ENCODE results near the gene GRIN3A.

GRIN3A gene

DNA sequence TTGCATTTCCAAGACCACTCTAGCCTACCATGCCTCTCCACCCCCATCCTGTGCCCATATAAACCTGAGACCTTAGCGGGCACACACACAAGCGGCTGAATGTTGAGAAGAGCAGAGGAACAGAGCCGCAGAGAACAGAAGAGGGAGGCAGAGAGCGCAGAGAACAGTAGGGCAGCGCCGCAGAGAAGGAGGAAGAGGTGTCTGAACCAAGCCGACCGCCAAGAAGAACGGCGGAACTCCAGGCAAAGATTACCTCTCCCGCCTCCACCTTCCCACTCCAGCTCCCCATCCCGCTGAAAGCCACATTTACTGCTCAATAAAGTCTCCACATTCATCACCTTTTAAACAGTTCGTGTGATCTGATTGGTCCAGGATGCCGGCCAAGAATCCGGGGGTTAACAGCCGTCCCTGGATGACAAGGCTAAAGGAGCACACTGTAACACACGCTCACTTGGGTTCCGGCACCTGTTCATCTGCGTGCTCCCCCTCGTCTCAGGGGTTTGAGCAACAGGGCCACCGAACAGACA lies 33.2 kb downstream of the GRIN3A start:
- no peak for DNase-seq

DNA sequence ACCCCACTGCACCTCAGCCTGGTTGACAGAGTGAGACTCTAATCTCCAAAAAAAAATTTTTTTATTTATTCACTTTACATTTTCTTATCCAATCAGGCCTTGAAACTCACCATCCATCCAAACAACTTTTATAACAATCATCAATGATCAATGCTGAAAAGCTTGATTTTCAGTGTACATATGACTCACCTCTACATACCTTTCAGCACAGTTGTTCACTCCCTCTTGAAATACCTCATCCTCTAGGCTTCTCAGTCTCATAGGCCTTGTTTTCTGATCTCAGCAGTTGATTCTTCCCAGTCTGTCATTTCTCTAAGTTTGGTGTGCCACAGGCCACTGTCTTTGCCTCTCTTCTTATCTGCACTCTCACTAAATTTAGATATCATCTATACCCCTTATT lies 36.2 kb downstream of the GRIN3A start:
- no peak for DNase-seq

DNA sequence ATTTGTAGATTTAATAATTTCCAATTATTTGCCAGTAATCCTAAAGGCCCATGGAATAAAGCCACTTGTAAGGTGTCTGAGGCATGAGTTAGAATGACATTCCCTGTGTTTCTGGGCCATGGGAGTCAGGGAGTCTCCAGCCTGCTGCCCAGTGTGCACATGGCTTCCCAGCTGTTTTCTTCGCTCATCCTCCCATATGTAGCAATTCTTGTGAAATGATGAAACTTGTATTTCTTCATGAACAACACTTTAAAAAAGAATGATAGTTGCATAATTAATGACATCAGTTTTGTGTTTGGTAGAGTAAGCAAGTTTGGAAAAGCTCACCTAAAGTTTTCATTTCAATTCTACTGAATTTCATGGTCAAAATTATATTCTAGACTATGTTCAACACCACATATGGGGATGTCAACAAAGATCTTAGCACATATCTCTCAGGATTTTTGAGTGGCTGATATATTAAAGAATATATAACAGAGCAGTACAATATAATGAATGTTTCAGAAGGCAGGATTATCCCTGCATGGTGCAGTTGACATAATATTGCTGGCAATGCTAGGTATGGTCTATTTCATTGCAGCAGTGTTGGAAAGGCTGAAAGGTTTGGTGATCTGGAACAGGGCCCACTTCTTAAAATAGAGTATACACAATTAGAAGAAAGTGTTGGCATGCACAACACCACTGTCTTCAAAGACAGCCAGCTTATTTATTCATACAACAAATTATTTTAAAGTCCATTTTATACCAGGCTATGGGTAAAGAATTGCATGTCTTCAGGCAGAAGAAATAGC lies 44.7 kb downstream of the GRIN3A start:
- no peak for DNase-seq

DNA sequence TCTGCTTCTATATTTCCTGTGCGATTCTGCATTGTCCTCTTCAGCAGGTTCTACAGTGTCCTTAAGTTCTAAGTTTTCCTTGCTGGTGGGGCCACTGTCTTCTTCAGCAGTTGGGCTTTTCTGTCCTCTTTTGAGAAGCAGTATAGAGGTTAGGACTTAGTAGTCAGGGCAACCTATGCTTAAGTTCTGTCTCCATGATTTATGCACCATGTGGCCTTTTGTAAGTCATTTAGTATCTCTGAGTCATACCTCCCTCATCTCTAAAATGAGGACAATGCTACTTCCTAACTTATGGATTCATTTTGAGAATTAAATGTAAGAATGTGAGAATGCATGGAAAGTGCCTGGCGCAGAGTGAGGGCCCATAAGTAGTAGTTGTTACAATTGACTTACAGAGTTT lies 46.8 kb downstream of the GRIN3A start:
- no peak for DNase-seq

DNA sequence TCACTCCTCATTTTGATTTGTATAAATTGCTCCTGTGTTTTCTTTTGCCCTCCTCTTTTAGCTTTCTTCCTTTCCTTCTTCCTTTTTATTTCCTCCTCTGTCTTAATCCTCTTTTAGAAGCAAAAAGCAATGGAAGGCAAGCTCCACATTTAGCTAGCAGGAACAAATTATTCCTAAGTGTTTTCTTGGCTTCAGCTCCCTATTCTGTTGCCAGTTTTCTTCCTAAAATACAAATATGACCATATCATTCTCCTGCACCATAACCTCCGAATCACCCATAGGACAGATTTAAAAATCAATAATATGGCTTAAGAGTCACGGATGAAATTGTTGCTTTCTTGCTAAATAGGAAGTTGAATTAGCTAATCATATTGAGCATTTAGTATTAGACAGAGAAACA lies 49.4 kb downstream of the GRIN3A start:
- DNase-seq, result no peak

DNA sequence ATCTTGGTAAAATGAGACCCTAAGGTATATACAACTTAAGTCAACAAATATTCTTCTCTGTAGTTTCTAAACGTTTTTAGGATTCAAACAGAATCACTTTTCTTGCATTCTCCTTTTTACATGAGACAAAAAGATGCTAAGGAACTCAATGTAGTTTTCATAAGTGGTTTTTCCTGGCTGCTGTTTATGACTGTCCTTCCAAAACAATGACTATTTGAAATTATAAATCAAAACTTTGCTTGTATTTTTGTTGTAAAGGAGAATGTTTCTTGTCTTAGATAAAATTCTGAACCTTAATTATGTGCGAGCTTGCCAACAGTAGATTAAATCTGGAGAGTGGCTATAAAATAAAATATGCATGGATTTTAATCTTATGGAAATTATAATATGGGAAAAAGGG lies 53.8 kb downstream of the GRIN3A start:
- no peak for DNase-seq

DNA sequence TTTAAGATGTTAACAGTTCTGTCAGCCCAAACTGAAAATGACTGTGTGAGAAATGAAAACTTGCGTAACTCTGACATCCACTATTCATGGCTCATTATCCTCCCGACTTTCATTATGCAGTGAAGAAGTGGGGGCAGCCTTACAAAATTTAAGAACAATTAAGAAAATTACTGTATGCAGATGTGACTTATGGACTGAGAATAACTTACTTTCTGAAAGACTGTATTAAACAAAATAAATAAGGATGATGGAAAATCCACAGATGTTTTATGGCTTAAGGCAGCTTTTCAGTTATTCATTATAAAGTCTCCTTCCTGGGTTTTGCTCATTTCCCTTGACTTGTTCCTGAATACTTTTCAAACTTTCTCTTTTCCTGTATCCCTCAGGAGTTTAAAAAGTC lies 55.2 kb downstream of the GRIN3A start:
- no peak for DNase-seq

DNA sequence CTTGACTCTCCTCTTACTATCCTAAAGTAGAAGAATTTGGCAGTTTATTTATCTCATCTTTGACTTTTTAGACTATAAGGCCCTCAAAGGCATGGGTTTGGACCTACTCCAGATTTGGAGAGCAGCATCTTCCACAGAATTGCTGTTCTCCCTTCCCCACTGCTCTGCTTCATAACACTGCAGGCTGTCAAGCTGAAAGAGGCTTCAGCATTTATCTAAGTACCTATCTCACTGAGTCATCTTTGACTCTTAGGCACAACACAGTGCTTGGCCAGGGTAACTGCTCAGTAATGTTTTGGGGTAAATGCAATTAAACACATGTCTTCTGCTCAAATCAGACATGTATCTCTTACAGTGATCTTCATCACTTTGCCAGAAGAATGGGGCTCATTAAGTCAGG lies 60.6 kb downstream of the GRIN3A start:
- DNase-seq, result no peak

DNA sequence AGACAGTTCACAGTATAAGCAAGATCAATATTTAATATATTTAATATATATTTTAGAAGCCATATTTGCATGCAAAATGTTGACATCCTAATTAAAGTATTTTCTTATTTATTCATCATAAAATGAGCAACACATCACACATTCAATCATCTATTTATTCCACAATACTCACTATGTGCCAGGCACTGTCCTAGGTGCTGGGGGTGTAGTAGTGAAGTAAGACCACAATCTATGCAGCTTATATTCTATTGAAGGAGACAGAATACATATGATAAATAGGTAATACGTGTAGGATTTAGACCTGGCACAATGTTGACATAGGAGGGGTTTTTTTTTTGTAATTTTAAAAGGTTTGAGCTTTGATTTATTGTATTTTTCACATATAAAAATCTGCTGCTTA lies 63.1 kb downstream of the GRIN3A start:
- DNase-seq, result no peak

DNA sequence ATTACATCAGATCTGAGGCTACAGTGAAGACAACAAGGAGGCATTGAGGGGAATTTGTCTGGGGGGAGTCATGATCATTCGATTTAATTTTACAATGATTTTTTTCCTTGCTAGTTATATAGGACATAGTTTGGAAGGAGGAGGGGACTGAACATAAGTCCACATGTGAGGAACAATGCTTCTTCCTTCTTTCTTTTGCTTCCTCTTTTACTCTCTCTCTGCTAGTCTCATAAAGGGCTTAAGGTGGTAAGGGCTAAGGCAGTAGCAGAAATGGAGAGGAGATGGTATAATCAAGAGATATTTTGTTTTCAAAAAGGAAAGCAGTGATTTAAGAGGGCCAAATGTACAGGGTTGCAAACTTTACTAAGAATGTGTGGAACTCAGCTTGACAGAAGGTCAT lies 64.3 kb downstream of the GRIN3A start:
- DNase-seq, result no peak

DNA sequence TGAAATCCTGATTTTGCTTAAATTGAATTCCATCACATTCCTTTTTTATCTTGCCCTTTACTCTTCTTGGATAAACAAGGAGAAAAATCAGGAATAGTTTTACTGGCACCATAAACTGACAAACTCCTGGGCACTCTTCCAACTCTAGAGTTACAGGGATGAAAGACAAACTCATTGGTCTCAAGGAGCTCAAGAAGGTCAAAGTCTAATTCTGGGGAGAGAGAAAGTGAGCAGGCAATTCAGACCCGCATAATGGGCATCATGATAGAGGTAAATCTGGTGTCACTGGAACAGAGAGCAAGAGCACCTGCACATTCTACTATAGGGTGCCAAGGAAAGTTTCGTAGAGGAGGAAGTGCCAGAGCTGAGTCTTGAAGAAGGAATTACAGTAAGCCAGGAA lies 64.8 kb downstream of the GRIN3A start:
- no peak for DNase-seq

DNA sequence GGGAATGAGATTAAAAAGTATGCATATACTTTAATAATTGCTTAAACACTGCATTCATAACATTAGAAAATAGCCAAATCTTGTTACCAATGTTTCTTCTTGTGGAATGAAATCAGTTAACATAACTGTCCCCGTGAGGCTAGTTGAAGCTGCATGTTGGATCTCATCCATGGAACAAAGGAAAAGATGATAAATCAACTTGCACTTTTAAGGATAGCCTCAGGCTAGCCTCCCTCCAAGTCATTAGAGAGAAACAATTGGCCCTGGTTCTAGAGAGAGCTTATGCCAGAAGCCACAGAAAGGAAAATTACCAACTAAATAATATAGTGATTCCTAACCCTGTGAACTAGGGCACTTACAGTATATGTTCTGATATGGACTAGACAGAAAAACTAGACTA lies 66.9 kb downstream of the GRIN3A start:
- no peak for DNase-seq

DNA sequence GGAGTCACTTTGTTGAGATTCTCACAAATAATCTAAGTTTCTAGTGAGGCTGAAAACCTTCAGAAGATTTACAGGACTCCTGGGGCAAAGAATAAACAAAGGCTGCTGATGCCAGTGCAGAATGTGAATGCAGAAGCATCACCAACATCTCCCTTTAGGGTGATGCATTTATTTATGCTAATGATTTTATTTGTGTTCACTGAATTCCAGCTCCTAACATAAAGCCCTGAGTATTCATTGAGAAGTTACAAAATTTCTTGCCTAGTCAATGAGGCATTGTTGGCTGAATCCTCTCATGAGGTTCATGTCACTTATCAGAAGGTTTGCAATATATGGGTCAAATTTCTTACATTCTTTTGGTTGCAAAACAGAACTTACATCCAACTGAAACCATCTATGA lies 70.0 kb downstream of the GRIN3A start:
- DNase-seq, result no peak

DNA sequence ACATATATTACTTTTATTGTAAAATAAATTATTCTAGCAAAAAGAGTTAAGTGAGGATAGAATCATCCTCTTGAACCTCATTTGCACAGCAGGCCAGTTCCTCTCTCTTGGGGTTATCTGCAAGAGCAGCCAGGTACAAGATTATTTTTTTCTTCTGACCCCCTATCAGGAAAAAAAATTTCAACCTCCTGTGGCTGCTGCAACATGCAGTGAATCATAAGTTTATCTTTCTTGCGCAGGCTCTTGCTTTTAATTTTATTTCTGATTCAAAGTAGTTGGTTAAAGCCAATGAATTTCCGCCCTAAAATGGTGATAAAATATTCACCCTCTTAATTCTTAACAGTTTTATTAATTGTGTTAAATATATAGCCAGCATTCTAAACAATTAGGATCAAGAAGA lies 74.0 kb downstream of the GRIN3A start:
- DNase-seq, result no peak

DNA sequence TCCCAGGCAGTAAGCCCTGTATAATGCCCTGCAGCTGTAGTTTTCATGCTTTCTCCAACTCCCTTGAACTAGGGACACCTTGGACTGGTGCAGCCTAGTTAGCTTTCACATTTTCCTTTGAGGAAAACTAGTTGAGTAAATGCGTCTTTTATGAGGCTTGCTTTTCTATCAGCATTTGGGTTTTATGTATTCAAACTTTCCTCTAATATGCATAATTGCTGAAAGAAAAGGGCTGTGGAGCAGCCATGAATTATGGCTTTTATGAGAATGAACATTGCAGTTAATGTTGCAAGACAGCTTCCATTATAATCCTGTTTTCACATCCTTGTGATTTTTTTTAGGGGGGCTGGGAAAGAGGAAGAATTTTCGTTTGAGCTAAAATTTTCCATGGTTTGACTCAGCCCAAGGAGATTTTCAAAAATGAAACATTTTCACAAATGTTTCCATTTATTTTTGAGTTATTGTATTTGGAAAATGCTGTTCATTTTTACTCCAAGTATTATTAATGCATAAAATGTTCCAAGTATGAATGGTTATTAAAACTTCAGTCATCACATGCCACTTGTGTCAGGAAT lies 85.8 kb downstream of the GRIN3A start:
- no peak for DNase-seq

DNA sequence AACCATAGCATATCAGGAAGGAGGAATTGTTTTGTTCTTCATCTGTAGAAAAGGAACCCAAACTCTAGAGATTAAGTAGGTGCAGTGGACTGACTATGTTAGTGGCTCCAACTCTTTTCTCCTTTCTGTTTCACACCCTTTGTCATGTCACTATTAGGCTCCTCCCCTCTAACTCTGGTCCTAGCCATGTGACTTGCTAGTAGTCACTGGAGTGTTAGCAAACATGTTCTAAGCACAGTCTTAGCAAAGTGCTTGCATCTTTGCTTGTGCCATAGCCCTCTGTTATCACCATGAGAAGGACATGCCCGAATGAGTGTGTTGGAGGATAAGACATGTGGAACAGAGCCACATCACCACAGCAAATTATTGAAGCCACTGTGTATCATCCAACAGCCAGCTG lies 88.3 kb downstream of the GRIN3A start:
- DNase-seq, result no peak

DNA sequence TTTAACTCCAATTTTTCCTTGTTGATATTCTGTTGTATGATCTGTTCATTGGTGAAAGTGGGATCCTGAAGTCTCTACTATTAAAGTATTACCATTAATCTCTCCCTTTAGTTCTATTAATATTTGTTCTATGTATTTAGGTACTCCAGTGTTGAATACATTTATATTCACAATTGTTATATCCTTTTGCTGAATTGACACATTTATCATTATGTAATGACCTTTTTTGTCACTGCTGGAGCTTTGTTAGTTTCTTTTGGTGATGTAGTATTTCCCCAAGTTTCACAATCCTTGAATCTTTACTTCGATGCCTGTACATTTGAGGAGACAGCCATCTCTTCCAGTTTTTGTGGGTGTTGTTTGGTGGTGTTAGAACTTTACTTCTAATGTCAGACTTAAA lies 90.0 kb downstream of the GRIN3A start:
- DNase-seq, result no peak

DNA sequence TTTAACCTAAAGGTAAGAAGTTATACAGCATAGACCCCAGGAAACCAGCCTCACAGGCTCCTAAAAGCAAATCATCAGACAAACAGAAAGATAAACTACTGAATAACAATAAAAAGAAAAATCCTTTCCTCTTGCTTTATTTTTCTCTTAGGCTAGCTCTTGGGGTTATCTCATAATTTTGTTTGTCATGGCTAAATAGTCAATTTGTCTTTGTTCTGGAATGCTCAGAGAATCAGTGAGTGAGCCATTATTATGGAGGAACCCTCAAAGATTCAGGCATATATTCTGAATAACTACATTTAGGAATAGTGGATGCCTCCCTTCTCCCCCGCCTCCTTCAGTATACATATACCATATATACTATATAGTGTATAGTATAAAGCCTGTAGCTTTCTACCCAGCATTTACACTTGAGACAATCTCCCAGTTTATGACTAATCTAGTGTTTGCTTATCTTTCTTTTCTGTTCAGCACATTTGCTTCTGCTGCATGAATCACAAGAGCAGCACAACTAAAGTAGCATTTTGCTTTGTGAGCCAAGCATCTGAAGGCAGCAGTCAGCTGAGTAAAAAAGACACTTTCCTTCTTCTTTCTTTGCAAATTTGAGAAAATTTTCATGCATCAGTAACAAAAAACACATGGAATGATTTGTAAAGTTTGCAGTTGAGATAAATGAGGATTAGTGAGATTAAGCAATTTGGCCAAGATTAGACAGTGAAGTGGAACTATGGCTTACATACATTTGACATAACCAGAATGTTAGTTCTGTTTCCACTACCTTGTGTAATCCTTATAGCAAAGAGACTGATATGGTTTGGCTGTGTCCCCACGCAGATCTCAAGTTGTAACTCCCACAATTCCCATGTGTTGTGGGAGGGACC lies 98.4 kb downstream of the GRIN3A start:
- no peak for DNase-seq

DNA sequence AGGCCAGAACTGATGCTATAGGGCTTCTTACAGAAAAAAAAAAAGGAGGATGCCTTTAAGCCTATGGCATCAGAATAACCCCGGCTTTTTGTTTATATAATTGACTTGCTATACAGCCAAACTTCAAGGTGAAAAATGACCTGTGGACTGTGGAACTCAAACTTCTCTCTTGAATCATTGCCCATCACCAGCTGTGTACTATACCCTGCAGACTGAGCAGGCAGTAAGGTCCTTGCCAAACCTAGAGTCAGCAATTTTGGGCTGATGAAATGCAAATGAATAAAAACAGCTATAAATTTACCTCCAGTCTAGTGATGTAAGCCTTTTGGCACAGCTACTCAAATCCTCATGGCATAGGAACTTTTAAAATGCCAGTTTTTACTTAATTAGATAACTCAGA lies 99.1 kb downstream of the GRIN3A start:
- no peak for DNase-seq

DNA sequence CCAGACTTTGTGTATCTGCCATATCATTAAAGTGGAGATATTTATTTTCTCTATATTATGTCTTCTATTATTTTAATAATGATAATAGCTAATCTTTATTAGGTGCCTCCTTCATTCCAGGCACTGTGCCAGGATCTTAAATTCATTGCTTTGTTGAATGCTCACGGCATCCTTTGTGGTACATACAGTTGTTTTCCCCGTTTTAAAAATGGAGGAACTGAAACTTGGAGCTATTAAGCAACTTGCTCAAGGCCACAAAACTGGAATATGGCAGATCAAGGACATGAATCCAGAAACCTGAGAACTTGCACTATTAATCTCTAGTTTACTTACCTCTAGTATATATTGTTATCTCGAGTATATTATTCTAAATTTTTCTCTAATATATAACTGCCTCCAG lies 102.2 kb downstream of the GRIN3A start:
- no peak for DNase-seq

DNA sequence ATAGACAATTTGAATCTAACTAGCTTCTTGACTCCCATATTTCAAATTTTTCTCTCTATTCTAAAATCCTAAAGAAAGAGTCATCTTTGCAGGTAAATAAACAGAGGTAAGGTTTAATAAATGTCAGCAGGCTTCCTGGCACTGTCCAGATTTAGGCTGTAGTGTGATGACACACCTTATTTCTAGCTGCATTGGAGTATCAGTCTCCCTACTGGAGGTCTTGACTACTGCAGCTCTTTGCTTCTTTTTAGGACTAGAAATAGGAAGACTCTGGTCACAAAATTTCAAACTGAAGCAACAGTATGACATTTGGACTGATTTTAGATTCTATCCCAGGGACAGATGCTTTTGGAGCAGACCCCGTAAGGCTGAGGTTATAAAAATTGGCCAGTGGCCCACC lies 103.0 kb downstream of the GRIN3A start:
- no peak for DNase-seq

DNA sequence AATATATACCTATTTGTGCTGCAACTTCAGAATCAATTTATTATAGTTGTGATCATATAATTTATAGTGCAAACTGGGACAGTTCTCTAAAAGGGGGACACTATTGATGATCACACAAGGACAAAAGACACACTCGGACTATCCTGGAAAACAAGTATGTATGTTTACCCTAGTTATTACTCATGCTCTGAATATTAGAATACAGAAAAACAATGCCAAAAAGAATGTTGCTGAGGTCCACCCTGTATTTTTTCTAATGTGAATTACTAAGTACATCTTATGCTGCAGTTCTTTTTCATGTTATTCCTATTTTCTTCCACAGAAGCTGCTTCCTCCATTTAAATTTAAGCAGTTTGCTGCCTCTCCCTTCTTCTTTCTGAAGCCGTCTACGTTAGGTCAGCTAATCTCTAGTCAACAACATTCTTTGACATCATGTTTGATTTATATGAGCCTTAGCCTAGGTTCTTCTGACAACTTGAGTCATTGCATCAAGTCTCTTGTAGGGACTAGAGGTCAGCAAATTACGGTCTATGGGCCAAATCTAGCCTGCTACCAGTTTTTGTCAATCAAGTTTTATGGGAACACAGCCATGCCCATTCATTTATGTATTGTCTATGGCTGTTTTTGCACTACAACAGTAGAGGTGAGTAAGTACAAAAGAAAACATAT lies 103.6 kb downstream of the GRIN3A start:
- DNase-seq, result no peak

DNA sequence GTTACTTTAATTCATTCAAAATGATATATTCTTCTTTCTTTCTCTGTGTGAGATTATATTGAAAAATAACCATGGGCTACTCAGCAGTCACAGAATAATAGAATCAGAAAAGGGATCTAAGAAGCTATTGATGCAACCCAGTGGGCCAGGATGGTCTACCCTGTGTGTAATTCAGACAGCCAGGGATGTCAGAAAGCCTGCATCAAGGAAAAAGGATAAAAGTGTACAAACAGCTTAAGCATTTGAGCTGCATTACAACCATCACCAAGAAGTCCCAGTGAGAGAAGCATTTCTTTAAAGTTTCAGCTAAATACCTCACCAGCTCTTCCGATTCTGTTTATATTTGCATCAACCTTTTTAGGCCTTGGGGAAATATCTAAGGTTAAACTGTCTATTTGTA lies 105.8 kb downstream of the GRIN3A start:
- no peak for DNase-seq
